ENCODE results near the gene C5AR1.

The C5AR1 gene

GRCh38 chr19:47319923-47320871 is 10.5 kb downstream of the C5AR1 start:
- in situ Hi-C loops (cut with HindIII; ENCODE audit: low pct_ligation_motif_present, low sequenced_read_pairs): no loop called here
- DNase-seq: no peak
- Histone ChIP-seq H3K27ac (no peak overlapping the region), H3K36me3 (replicated peaks) (no peaks in the 10 kb centered on the region), H3K4me3 (ENCODE audit: low read depth, low read length) (no peak overlapping the region), H3K27me3 (replicated peaks) (no peaks in the 10 kb centered on the region)
- no peak for TF ChIP-seq CTCF (IDR thresholded peaks at IDR 0.05; ENCODE audit: low read depth, low read length, missing control alignments)

- in situ Hi-C loops (cut with HindIII; ENCODE audit: low pct_ligation_motif_present, low sequenced_read_pairs): no loop called here
- no peak for DNase-seq
- Histone ChIP-seq H3K4me3 (ENCODE audit: low read depth, low read length) (no peak overlapping the region), H3K36me3 (replicated peaks) (no peaks in the 10 kb centered on the region), H3K27me3 (replicated peaks) (no peaks in the 10 kb centered on the region), H3K27ac (no peak overlapping the region)
- TF ChIP-seq CTCF (IDR thresholded peaks at IDR 0.05; ENCODE audit: low read depth, low read length, missing control alignments): no peak
Measured at GRCh38 chr19:47321630-47322029, 12.0 kb downstream of the C5AR1 start.

GRCh38 chr19:47322058-47322457 is 12.4 kb downstream of the C5AR1 start:
- Histone ChIP-seq H3K27ac (no peak overlapping the region), H3K36me3 (replicated peaks) (no peaks in the 10 kb centered on the region), H3K4me3 (ENCODE audit: low read depth, low read length) (no peak overlapping the region), H3K27me3 (replicated peaks) (no peaks in the 10 kb centered on the region)
- TF ChIP-seq CTCF (IDR thresholded peaks at IDR 0.05; ENCODE audit: low read depth, low read length, missing control alignments): no peak
- DNase-seq: no peak
- in situ Hi-C loops (cut with HindIII; ENCODE audit: low pct_ligation_motif_present, low sequenced_read_pairs): no loop called here

GRCh38 chr19:47323409-47323808 is 13.7 kb downstream of the C5AR1 start:
- in situ Hi-C loops (cut with HindIII; ENCODE audit: low pct_ligation_motif_present, low sequenced_read_pairs): no loop called here
- Histone ChIP-seq H3K36me3 (replicated peaks) (no peaks in the 10 kb centered on the region), H3K27me3 (replicated peaks) (no peaks in the 10 kb centered on the region), H3K27ac (no peak overlapping the region), H3K4me3 (ENCODE audit: low read depth, low read length) (no peak overlapping the region)
- TF ChIP-seq CTCF (IDR thresholded peaks at IDR 0.05; ENCODE audit: low read depth, low read length, missing control alignments): no peak
- DNase-seq: no peak

GRCh38 chr19:47323872-47324271 is 14.2 kb downstream of the C5AR1 start:
- Histone ChIP-seq H3K27me3 (replicated peaks) (no peaks in the 10 kb centered on the region), H3K4me3 (ENCODE audit: low read depth, low read length) (no peak overlapping the region), H3K27ac (no peak overlapping the region), H3K36me3 (replicated peaks) (no peaks in the 10 kb centered on the region)
- no peak for DNase-seq
- TF ChIP-seq CTCF (IDR thresholded peaks at IDR 0.05; ENCODE audit: low read depth, low read length, missing control alignments): no peak
- in situ Hi-C loops (cut with HindIII; ENCODE audit: low pct_ligation_motif_present, low sequenced_read_pairs): no loop called here
